ENCODE measurements around the gene NRBP1.

DNA sequence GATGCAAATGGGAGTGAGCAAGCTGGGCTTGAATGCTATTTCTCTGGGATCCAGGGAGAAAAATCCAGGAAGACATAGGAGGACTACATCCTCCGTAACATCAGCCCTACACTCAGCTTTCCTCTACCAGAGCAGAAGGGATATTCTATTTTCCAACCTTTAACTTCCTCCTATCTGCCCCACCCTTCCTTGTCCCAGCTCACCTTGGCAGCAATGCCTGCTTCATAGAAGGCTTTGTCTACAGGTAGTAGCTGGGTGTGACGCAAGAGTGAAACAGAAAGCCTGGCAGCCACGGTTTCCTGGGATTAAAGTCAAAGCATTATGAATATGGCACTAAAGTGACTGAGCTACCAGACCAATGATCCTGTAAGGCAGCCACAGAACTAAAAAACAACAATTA lies 17.6 kb downstream of the NRBP1 start:
- no peak for TF ChIP-seq CTCF (IDR thresholded peaks at IDR 0.05; ENCODE audit: low read depth, low read length)
- TF ChIP-seq EZH2phosphoT487 (IDR thresholded peaks at IDR 0.05; ENCODE audit: low read depth): no peak

Data from OCI-LY3 (cell line).